Suprapubic skin (tissue), 4 donors: ENCODE data around the gene IFNG. TPM values are rescaled to one million over a fixed set of nuclear protein-coding genes. Genes with fewer than 3 reads are reported as not detected.

Experiments
- DNase-seq, 2 donors: peaks; one replicate each; pipeline ENCODE4 v3.0.0-alpha.2; 2019; ENCODE audit warnings: low spot score in 2 of 2
- H3K27ac ChIP-seq: fragments of 200-600 bp; sonication (generic); one replicate; pipeline ENCODE4 v1.5.1; 2019
- H3K27me3 ChIP-seq: fragments of 200-600 bp; sonication (generic); one replicate; pipeline ENCODE4 v1.5.1; 2019
- H3K36me3 ChIP-seq: fragments of 200-600 bp; sonication (generic); one replicate; pipeline ENCODE4 v1.5.1; 2019
- H3K4me1 ChIP-seq: fragments of 200-600 bp; sonication (generic); one replicate; pipeline ENCODE4 v1.5.1; 2019
- H3K4me3 ChIP-seq: fragments of 200-600 bp; sonication (generic); one replicate; pipeline ENCODE4 v1.5.1; 2019; ENCODE audit warnings: mild to moderate bottlenecking
- H3K9me3 ChIP-seq: fragments of 200-600 bp; sonication (generic); one replicate; pipeline ENCODE4 v1.5.1; 2019
- EP300 ChIP-seq: sonication (generic); formaldehyde crosslinking; IDR thresholded peaks from one replicate; pipeline ENCODE4 v1.6.1; 2017; ENCODE audit warnings: antibody characterized with exemption
- POLR2A ChIP-seq, 2 donors: fragments of 450-650 bp; IDR thresholded peaks; one replicate each; pipeline ENCODE4 v1.6.1; 2017; ENCODE audit warnings: antibody characterized with exemption in 2 of 2, mild to moderate bottlenecking in 2 of 2, moderate library complexity in 2 of 2
- POLR2AphosphoS5 ChIP-seq, 3 donors: sonication (generic); formaldehyde crosslinking; IDR thresholded peaks; one replicate each; pipeline ENCODE4 v1.6.1; 2017; ENCODE audit warnings: antibody characterized with exemption in 3 of 3
- WGBS: methylation state at CpG from one replicate; pipeline ENCODE4 v1.1.5; 2018; 5-methylcytosine and 5-hydroxymethylcytosine counted together
- total RNA-seq, 4 donors: library from RNA; depleted of rRNA; stranded (reverse); fragments of >200 nt; gene quantifications; one replicate each; pipeline ENCODE4 v1.1.0, GENCODE V29; 2016
- TF ChIP-seq, protein P1 (sequence below), 2 donors: fragments of 200-600 bp in 1 of 2; fragments of 450-650 bp in 1 of 2; sonication (generic) in 1 of 2; IDR thresholded peaks; one replicate each; pipeline ENCODE4 v1.5.1; 2016 to 2019; ENCODE audit warnings: antibody characterized with exemption in 2 of 2, mild to moderate bottlenecking in 1 of 2, moderate library complexity in 1 of 2

Gene IFNG
- total RNA-seq, 4 donors from 2014 or later: not detected

DNA sequence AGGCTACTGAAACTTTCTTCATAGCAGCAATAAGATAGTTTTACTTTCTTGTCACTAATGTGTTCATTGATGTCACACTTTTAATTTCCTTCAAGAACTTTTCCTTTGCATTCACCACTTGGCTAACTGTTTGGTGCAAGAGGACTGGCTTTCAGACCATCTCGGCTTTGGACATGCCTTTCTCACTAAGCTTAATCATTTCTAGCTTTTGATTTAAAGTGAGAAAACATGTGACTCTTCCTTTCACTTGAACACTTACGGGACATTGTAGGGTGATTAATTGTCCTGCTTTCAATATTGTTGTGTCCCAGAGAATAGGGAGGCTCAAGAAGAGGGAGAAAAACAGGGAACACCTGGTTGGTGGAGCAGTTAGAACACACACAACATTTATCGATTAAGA is 41.9 kb downstream of the IFNG start:
- no peaks in the 10 kb centered on the region for H3K4me1 ChIP-seq
- H3K27ac ChIP-seq: no peak overlapping the region
- TF ChIP-seq POLR2A (IDR thresholded peaks at IDR 0.05) (no peak), EP300 (no peak), POLR2AphosphoS5 (IDR thresholded peaks at IDR 0.05) (no peak)
- TF ChIP-seq, protein P1, sequence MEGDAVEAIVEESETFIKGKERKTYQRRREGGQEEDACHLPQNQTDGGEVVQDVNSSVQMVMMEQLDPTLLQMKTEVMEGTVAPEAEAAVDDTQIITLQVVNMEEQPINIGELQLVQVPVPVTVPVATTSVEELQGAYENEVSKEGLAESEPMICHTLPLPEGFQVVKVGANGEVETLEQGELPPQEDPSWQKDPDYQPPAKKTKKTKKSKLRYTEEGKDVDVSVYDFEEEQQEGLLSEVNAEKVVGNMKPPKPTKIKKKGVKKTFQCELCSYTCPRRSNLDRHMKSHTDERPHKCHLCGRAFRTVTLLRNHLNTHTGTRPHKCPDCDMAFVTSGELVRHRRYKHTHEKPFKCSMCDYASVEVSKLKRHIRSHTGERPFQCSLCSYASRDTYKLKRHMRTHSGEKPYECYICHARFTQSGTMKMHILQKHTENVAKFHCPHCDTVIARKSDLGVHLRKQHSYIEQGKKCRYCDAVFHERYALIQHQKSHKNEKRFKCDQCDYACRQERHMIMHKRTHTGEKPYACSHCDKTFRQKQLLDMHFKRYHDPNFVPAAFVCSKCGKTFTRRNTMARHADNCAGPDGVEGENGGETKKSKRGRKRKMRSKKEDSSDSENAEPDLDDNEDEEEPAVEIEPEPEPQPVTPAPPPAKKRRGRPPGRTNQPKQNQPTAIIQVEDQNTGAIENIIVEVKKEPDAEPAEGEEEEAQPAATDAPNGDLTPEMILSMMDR (IDR thresholded peaks at IDR 0.05): no peak
- WGBS: 87% methylated on average over 3 of the region's 3 CpGs
- no peaks in the 10 kb centered on the region for H3K36me3 ChIP-seq
- no peaks in the 10 kb centered on the region for H3K9me3 ChIP-seq
- no peaks in the 10 kb centered on the region for H3K27me3 ChIP-seq
- no peak for DNase-seq
- no peak overlapping the region for H3K4me3 ChIP-seq

GRCh38 chr12:68115281-68115680 is 44.3 kb downstream of the IFNG start:
- no peak for DNase-seq
- H3K27ac ChIP-seq: no peak overlapping the region
- whole genome bisulfite sequencing: 88% methylated on average over 2 of the region's 2 CpGs
- H3K4me1 ChIP-seq: no peaks in the 10 kb centered on the region
- no peak overlapping the region for H3K4me3 ChIP-seq
- H3K36me3 ChIP-seq: no peaks in the 10 kb centered on the region
- H3K9me3 ChIP-seq: no peaks in the 10 kb centered on the region
- TF ChIP-seq, protein P1 (IDR thresholded peaks at IDR 0.05): no peak
- no peak for TF ChIP-seq EP300
- no peak for TF ChIP-seq POLR2A (IDR thresholded peaks at IDR 0.05)
- no peak for TF ChIP-seq POLR2AphosphoS5 (IDR thresholded peaks at IDR 0.05)
- H3K27me3 ChIP-seq: no peaks in the 10 kb centered on the region

- Histone ChIP-seq H3K27ac (no peak overlapping the region), H3K4me3 (no peak overlapping the region), H3K9me3 (no peaks in the 10 kb centered on the region), H3K27me3 (no peaks in the 10 kb centered on the region), H3K36me3 (no peaks in the 10 kb centered on the region), H3K4me1 (no peaks in the 10 kb centered on the region)
- no peak for DNase-seq
- 72% methylated on average over 6 of the region's 6 CpGs for WGBS
- TF ChIP-seq EP300 (no peak), POLR2AphosphoS5 (IDR thresholded peaks at IDR 0.05) (no peak), POLR2A (IDR thresholded peaks at IDR 0.05) (no peak)
- TF ChIP-seq, protein P1 (IDR thresholded peaks at IDR 0.05): no peak
These were observed 44.9 kb downstream of the IFNG start for GRCh38 chr12:68114606-68115005.

DNA sequence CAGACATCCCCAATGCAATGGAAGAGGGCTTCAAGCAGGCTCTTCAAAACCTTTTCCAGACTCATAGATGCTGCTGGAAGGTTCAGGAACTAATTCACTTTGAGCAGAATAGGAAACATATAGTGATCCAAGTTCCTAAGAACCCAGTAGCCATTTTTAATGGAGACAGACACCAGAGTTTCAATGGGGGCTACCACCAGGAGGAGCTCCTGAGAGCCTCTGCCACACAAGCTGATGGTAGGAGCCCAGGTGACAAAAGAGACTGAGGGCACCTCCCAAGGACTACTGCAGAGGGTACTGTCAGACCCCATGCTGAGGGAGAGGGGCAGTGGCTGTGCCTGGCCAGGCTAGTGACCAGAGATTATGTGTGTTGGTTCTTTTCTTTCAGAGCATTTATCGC is 45.9 kb downstream of the IFNG start:
- no peak for DNase-seq
- no peak overlapping the region for H3K27ac ChIP-seq
- no peaks in the 10 kb centered on the region for H3K36me3 ChIP-seq
- WGBS: 83% methylated on average over 1 of the region's 1 CpG
- H3K9me3 ChIP-seq: no peaks in the 10 kb centered on the region
- H3K4me3 ChIP-seq: no peak overlapping the region
- no peak for TF ChIP-seq POLR2AphosphoS5 (IDR thresholded peaks at IDR 0.05)
- no peak for TF ChIP-seq EP300
- TF ChIP-seq POLR2A (IDR thresholded peaks at IDR 0.05): no peak
- TF ChIP-seq, protein P1 (IDR thresholded peaks at IDR 0.05): no peak
- H3K27me3 ChIP-seq: no peaks in the 10 kb centered on the region
- H3K4me1 ChIP-seq: no peaks in the 10 kb centered on the region

DNA sequence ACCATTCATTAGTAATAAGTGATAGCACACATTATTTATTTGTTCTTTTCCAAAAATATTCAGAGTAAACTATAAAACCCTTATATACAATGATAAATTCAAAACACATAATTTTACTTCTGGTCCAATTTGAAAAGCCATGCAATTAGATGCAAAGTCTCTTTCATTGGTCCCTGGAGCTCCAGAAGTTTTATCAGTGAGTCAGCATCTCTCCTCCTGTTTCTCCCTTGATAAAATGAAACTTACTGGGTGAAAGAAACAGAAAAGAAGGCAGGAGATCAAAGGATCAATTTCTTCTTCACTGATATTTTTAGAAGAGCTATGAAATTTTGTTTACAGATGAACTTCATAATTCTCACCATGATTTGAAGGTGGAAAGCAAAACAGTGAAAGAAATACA is 47.5 kb downstream of the IFNG start:
- Histone ChIP-seq H3K9me3 (no peaks in the 10 kb centered on the region), H3K27me3 (no peaks in the 10 kb centered on the region), H3K4me3 (no peak overlapping the region), H3K4me1 (no peaks in the 10 kb centered on the region), H3K36me3 (no peaks in the 10 kb centered on the region), H3K27ac (no peak overlapping the region)
- no peak for TF ChIP-seq POLR2A (IDR thresholded peaks at IDR 0.05)
- no peak for TF ChIP-seq EP300
- TF ChIP-seq POLR2AphosphoS5 (IDR thresholded peaks at IDR 0.05): no peak
- TF ChIP-seq, protein P1 (IDR thresholded peaks at IDR 0.05): no peak
- no peak for DNase-seq
